Gastrocnemius medialis (tissue), 4 donors: ENCODE measurements around the gene TGOLN2. TPM values are rescaled to one million over a fixed set of nuclear protein-coding genes. Genes with fewer than 3 reads are reported as not detected.
A peak's percentile ranks its signal among the peaks of the same experiment; 100 is the strongest.
"Not testable (repeated sequence)": the region's sequence is repeated elsewhere in the genome, so short reads cannot be mapped to it uniquely, and the experiment has no call there.

Experiments
- ATAC-seq, 2 donors: fragments of 150-250 bp; one replicate each; pipeline ENCODE4 v1.9.1; 2016
- DNase-seq, 2 donors: peaks; one replicate each; pipeline ENCODE4 v3.0.0-alpha.2; 2019
- H3K27ac ChIP-seq, 4 donors: fragments of 200-600 bp; sonication (generic); 1 replicate in 1 of 4; 2 replicates in 3 of 4; pipeline ENCODE4 v1.5.1; 2016 to 2018; ENCODE audit warnings: mild to moderate bottlenecking in 2 of 4, moderate library complexity in 1 of 4
- H3K27me3 ChIP-seq, 3 donors: fragments of 200-600 bp; sonication (generic) in 2 of 3; 1 replicate in 1 of 3; 2 replicates in 2 of 3; pipeline versions ENCODE4 v1.5.1 to v1.6.0; 2016 to 2019; ENCODE audit warnings: mild to moderate bottlenecking in 1 of 3, moderate library complexity in 1 of 3
- H3K36me3 ChIP-seq, 2 donors: fragments of 200-600 bp; sonication (generic) in 1 of 2; one replicate each; pipeline ENCODE4 v1.5.1; 2017 to 2018
- H3K4me1 ChIP-seq, 2 donors: fragments of 200-600 bp; sonication (generic) in 1 of 2; one replicate each; pipeline ENCODE4 v1.5.1; 2016 to 2017; ENCODE audit warnings: mild to moderate bottlenecking in 2 of 2
- H3K4me3 ChIP-seq, 4 donors: fragments of 200-600 bp; sonication (generic) in 3 of 4; 1 replicate in 1 of 4; 2 replicates in 3 of 4; pipeline ENCODE4 v1.5.1; 2016 to 2019; ENCODE audit warnings: mild to moderate bottlenecking in 2 of 4
- H3K9me3 ChIP-seq, 3 donors: fragments of 200-600 bp; sonication (generic) in 2 of 3; 1 replicate in 1 of 3; 2 replicates in 2 of 3; pipeline ENCODE4 v1.5.1; 2016 to 2019
- CTCF ChIP-seq, 5 experiments: fragments of 450-650 bp in 3 of 5; fragments of 200-600 bp in 2 of 5; sonication (generic) in 2 of 5; IDR thresholded peaks in 4 of 5; conservative IDR thresholded peaks in 1 of 5; 1 replicate in 4 of 5; 2 replicates in 1 of 5; pipeline ENCODE4 v1.5.1; 2016 to 2019; ENCODE audit warnings: antibody characterized with exemption in 5 of 5, mild to moderate bottlenecking in 3 of 5, moderate library complexity in 3 of 5
- POLR2A ChIP-seq, 2 donors: fragments of 450-650 bp; IDR thresholded peaks; one replicate each; pipeline ENCODE4 v1.6.1; 2017; ENCODE audit warnings: antibody characterized with exemption in 2 of 2, mild to moderate bottlenecking in 2 of 2, moderate library complexity in 2 of 2
- in situ Hi-C, 4 donors: fragments of 200-750 bp; cut with MboI; loops; one replicate each; pipeline versions ENCODE4 v1.15.0 to v1.8.0; 2017; ENCODE audit warnings: low sequenced_read_pairs in 4 of 4
- intact Hi-C: fragments of 100-400 bp; cut with DNase I; formaldehyde crosslinking; loops from one replicate; pipeline ENCODE4 v1.15.1; 2023; ENCODE audit warnings: low total_unique reads
- total RNA-seq, 4 donors: library from RNA; depleted of rRNA; stranded (reverse); fragments of >200 nt; gene quantifications; one replicate each; pipeline versions ENCODE4 v1.1.0 to v1.2.3, GENCODE V29; 2016

TGOLN2 gene
- total RNA-seq, 4 donors from 2014 or later, result 29.5 to 81.7 (median 61.9) TPM

DNA sequence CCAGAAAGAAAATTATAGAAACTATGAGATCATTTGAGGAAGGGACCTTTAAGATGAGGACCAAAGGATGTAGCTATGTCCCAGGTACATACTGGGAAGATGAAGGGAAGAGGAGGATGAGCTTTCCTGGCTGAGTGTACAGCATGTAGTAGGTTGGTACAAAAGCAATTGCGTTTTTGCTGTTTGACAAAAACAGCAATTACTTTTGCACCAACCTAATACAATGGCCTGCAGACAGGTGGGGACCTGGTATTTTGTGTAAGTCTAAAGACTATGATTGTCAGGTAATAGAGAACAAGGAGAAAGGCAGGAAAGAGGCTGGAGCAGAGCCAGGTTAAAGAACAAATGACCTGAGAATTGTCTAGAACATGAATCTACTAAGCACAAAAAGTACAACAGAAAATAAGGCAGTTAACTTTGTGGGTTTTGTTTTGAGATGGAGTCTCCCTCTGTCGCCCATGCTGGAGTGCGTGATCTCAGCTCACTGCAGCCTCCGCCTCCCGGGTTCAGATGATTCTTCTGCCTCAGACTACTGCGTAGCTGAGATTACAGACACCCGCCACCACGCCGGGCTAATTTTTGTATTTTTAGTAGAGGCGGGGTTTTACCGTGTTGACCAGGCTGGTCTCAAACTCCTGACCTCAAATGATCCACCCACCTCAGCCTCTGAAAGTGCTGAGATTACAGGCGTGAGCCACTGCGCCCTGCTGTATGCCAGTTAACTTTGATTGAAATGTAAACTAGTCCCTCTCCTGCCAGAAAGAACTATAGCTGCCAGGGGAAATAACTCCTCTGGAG is 3.2 kb upstream of the TGOLN2 start:
- Histone ChIP-seq H3K4me3 (no peak overlapping the region), H3K27me3 (no peaks in the 10 kb centered on the region), H3K27ac (no peak overlapping the region), H3K36me3 (no peaks in the 10 kb centered on the region), H3K4me1 (peaks cover 14 to 18% of the 10 kb centered on the region in 2 donors), H3K9me3 (no peaks in the 10 kb centered on the region)
- intact Hi-C loops, result no loop called here
- no peak for ATAC-seq
- DNase-seq, result no peak
- no peak for TF ChIP-seq CTCF (IDR thresholded peaks at IDR 0.05 in 4 of 5, conservative IDR thresholded peaks at IDR 0.05 in 1 of 5)
- TF ChIP-seq POLR2A (IDR thresholded peaks at IDR 0.05), result no peak
- in situ Hi-C loops, result no loop called here

- in situ Hi-C loops, result not testable (repeated sequence)
Observed at GRCh38 chr2:85329701-85330100, 1.9 kb upstream of the TGOLN2 start.

DNA sequence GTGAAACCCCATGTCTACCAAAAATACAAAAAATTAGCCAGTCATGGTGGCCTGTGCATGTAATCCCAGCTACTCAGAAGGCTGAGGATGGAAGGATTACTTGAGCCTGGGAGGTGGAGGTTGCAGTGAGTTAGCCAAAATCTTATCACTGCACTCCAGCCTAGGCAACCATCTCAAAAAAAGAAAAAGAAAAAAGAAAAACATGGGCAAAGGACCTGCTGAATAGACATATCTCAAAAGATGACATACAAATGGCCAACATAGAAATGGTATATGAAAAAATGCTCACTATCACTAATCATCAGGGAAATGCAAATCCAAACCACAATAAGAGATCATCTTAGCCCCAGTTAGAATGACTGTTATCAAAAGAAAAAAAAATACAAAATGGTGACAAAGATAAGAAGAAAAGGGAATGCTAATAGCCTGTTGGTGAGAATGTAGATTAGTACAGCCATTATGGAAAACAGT is 1.4 kb upstream of the TGOLN2 start:
- no peaks in the 10 kb centered on the region for H3K27me3 ChIP-seq
- peaks cover 30 to 32% of the 10 kb centered on the region in 2 donors for H3K4me1 ChIP-seq
- DNase-seq (no peak), ATAC-seq (no peak)
- intact Hi-C loops (no loop called here), in situ Hi-C loops (no loop called here)
- H3K9me3 ChIP-seq, result no peaks in the 10 kb centered on the region
- TF ChIP-seq POLR2A (IDR thresholded peaks at IDR 0.05) (no peak), CTCF (IDR thresholded peaks at IDR 0.05 in 4 of 5, conservative IDR thresholded peaks at IDR 0.05 in 1 of 5) (no peak)
- H3K27ac ChIP-seq, result no peak overlapping the region
- H3K4me3 ChIP-seq, result no peak overlapping the region
- H3K36me3 ChIP-seq, result peaks cover 0 to 8% of the 10 kb centered on the region in 2 donors

More at GRCh38 chr2:85329701-85330100, 1.9 kb upstream of the TGOLN2 start:
- H3K4me1 ChIP-seq, result peaks cover 27 to 31% of the 10 kb centered on the region in 2 donors
- H3K27ac ChIP-seq, H3K9me3 ChIP-seq, H3K27me3 ChIP-seq, H3K36me3 ChIP-seq, intact Hi-C loops, DNase-seq, ATAC-seq, H3K4me3 ChIP-seq: not testable (repeated sequence)

- Histone ChIP-seq H3K4me3 (peak overlapping the region; percentile 74 to 99 (median 81)), H3K36me3 (peaks cover 0 to 28% of the 10 kb centered on the region in 2 donors), H3K4me1 (peaks cover 32 to 34% of the 10 kb centered on the region in 2 donors), H3K9me3 (no peaks in the 10 kb centered on the region), H3K27ac (peak overlapping the region; percentile 90 to 98 (median 94)), H3K27me3 (no peaks in the 10 kb centered on the region)
- in situ Hi-C loops, result no loop called here
- ATAC-seq, result peak; percentile 40 to 43
- no peak for TF ChIP-seq POLR2A (IDR thresholded peaks at IDR 0.05)
- peak; percentile 27 to 31 for DNase-seq
- intact Hi-C loops, result no loop called here
Observed at GRCh38 chr2:85327160-85327821, 498 bp downstream of the TGOLN2 start.

DNA sequence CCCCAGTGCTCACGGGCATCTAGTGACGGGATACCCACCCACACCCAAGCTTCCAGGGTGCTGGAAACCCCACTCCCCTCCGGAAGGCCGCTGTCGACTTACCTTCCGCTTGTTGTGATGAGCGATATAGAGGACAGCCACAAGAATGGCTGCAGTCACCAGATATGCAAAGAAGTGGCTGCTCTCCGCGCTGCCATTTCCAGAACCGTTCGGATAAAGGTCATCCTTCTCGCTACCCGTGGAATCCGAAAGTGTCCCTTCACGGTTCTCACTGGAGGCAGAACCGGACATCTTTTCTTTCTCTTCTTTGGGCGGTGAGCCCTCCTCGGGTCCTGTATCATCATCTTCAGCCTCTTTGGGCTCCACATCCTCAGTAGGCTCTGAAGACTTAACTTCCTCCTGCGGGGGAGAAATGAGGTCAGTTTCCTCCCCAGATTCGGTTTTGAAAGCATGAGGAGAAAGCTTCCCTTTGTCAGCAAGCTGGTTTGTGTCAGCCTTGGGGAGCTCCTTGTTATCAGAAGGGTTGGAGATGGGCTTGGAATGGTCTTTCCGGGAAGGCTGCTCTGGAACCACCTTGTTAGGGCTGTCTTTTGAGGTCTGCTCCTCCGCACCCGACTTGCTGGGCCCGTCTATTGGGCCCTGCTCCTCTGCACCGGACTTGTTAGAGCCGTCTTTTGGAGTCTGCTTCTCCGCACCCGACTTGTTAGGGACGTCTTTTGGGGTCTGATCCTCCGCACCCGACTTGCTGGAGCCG is 1.2 kb downstream of the TGOLN2 start:
- peak overlapping the region; percentile 90 to 98 (median 94) for H3K27ac ChIP-seq
- H3K4me1 ChIP-seq, result peaks cover 32 to 34% of the 10 kb centered on the region in 2 donors
- TF ChIP-seq POLR2A (IDR thresholded peaks at IDR 0.05), result no peak
- no peak for TF ChIP-seq CTCF (IDR thresholded peaks at IDR 0.05 in 4 of 5, conservative IDR thresholded peaks at IDR 0.05 in 1 of 5)

More for the DNA sequence above, 1.2 kb downstream of the TGOLN2 start:
- ATAC-seq (no peak), DNase-seq (no peak)
- intact Hi-C loops (no loop called here), in situ Hi-C loops (no loop called here)
- Histone ChIP-seq H3K36me3 (peaks cover 0 to 34% of the 10 kb centered on the region in 2 donors), H3K4me3 (peak overlapping the region; percentile 74 to 99 (median 81)), H3K27me3 (no peaks in the 10 kb centered on the region), H3K9me3 (no peaks in the 10 kb centered on the region)
